AG09309 (cell line): ENCODE results near the gene PRDX5.

Source experiments
- DNase-seq: peaks from one replicate; pipeline ENCODE4 v3.0.0-alpha.2; 2010; ENCODE audit warnings: low read depth
- H3K4me3 ChIP-seq: 2 replicates; pipeline ENCODE4 v1.5.1; 2011; ENCODE audit warnings: mild to moderate bottlenecking, low read depth, low read length, moderate library complexity; ENCODE audit not compliant: control insufficient read depth
- CTCF ChIP-seq: IDR thresholded peaks from 2 replicates; pipeline ENCODE4 v1.5.1; 2011; ENCODE audit warnings: mild to moderate bottlenecking, low read depth, low read length, inconsistent platforms; ENCODE audit not compliant: insufficient read depth, control insufficient read depth; ENCODE audit errors: missing control alignments

The PRDX5 gene

GRCh38 chr11:64355078-64355940, 37.4 kb downstream of the PRDX5 start:
- TF ChIP-seq CTCF, result peak; percentile 90
- H3K4me3 ChIP-seq, result no peak overlapping the region
- DNase-seq, result no peak

GRCh38 chr11:64356498-64357411, 38.8 kb downstream of the PRDX5 start:
- TF ChIP-seq CTCF, result peak; percentile 41
- no peak overlapping the region for H3K4me3 ChIP-seq
- DNase-seq, result no peak

GRCh38 chr11:64357446-64357845, 39.5 kb downstream of the PRDX5 start:
- DNase-seq, result no peak
- H3K4me3 ChIP-seq, result no peak overlapping the region
- no peak for TF ChIP-seq CTCF

GRCh38 chr11:64357904-64358535, 40.1 kb downstream of the PRDX5 start:
- peak overlapping the region; percentile 49; the same call in 1 of the 2 replicates for H3K4me3 ChIP-seq
- TF ChIP-seq CTCF, result no peak
- no peak for DNase-seq

- no peak for TF ChIP-seq CTCF
- no peak for DNase-seq
- H3K4me3 ChIP-seq, result peak overlapping the region; percentile 49
Observed at GRCh38 chr11:64358536-64358906, 40.6 kb downstream of the PRDX5 start.
